OCI-LY3 (cell line): Measurements from ENCODE around the gene TAF4.

Experiments
- H2AFZ ChIP-seq: fragments of 200-600, 300-600 bp; shearing (Covaris generic); 2 replicates; pipeline ENCODE4 v1.6.0; 2014; ENCODE audit warnings: antibody characterized with exemption, low read depth, low read length
- H3K27ac ChIP-seq: fragments of 200-600, 300-600 bp; sonication (generic); 2 replicates; pipeline ENCODE4 v1.5.1; 2014; ENCODE audit warnings: mild to moderate bottlenecking, low read length, moderate library complexity, mixed read lengths
- H3K27me3 ChIP-seq: fragments of 200-600, 300-600 bp; sonication (generic); 2 replicates; pipeline ENCODE4 v1.6.1; 2014; ENCODE audit warnings: low read depth, low read length, mixed read lengths
- H3K36me3 ChIP-seq: fragments of 200-600, 300-600 bp; sonication (generic); replicated peaks from 2 replicates; pipeline ENCODE3; 2014; ENCODE audit warnings: low read depth, low read length, mixed read lengths
- H3K4me1 ChIP-seq: fragments of 300-600, 200-600 bp; sonication (generic); 2 replicates; pipeline ENCODE4 v1.6.1; 2014; ENCODE audit warnings: low read length, mixed read lengths
- H3K4me2 ChIP-seq: fragments of 200-600, 300-600 bp; sonication (generic); 2 replicates; pipeline ENCODE4 v1.6.1; 2014; ENCODE audit warnings: low read length, mixed read lengths
- H3K4me3 ChIP-seq: fragments of 300-600, 200-600 bp; sonication (generic); 2 replicates; pipeline ENCODE4 v1.5.1; 2014; ENCODE audit warnings: antibody characterized with exemption, mild to moderate bottlenecking, low read length, moderate library complexity
- H3K79me2 ChIP-seq: fragments of 300-600, 200-600 bp; shearing (Covaris generic); 2 replicates; pipeline ENCODE4 v1.6.1; 2014; ENCODE audit warnings: mild to moderate bottlenecking, low read length, mixed read lengths
- H3K9ac ChIP-seq: fragments of 300-600, 200-600 bp; shearing (Covaris generic); 2 replicates; pipeline ENCODE4 v1.6.0; 2014; ENCODE audit warnings: mild to moderate bottlenecking, low read length, moderate library complexity
- H3K9me3 ChIP-seq: fragments of 200-600, 300-600 bp; shearing (Covaris generic); 2 replicates; pipeline ENCODE4 v1.6.1; 2014; ENCODE audit warnings: low read length, mixed read lengths; ENCODE audit not compliant: insufficient read depth
- H4K20me1 ChIP-seq: fragments of 200-600, 300-600 bp; sonication (generic); 2 replicates; pipeline ENCODE4 v1.6.1; 2016; ENCODE audit warnings: low read length, mixed read lengths; ENCODE audit not compliant: insufficient read depth
- CTCF ChIP-seq: fragments of 200-600, 300-600 bp; sonication (generic); IDR thresholded peaks from 2 replicates; pipeline ENCODE4 v1.5.1; 2014; ENCODE audit warnings: antibody characterized with exemption, low read length, low read depth
- EZH2phosphoT487 ChIP-seq: fragments of 200-600 bp; shearing (Covaris generic); IDR thresholded peaks from 2 replicates; pipeline ENCODE4 v1.6.1; 2018; ENCODE audit warnings: antibody characterized with exemption, mixed run types, low read depth

TAF4 gene

DNA sequence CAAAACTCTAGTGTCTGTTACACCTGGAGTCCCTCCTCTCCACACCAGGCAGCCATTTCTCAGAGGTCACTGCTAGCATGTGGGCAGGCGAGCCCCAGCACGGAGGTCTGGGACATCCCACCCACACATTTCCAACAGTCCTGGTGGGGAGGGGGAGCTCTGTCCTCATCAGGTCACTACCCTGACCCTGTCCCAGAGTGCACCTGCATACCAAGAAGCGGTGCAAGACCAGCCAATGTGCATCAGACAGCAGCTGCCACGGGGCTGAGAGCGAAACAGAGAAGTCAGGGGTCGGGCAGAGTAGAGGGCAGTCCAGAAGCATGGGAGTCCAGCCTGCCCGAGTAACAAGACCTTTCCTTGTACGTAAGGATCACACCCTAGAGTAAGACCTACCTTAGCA is 71.1 kb downstream of the TAF4 start:
- no peaks in the 10 kb centered on the region for H3K27me3 ChIP-seq
- peaks cover 65% of the 10 kb centered on the region for H3K36me3 ChIP-seq
- no peak overlapping the region for H2AFZ ChIP-seq
- no peak overlapping the region for H3K4me3 ChIP-seq
- H3K9me3 ChIP-seq, result no peaks in the 10 kb centered on the region
- H4K20me1 ChIP-seq, result no peaks in the 10 kb centered on the region
- H3K4me2 ChIP-seq, result no peak overlapping the region
- no peaks in the 10 kb centered on the region for H3K4me1 ChIP-seq
- no peaks in the 10 kb centered on the region for H3K79me2 ChIP-seq
- no peak overlapping the region for H3K9ac ChIP-seq
- TF ChIP-seq EZH2phosphoT487 (no peak), CTCF (no peak)
- no peak overlapping the region for H3K27ac ChIP-seq

DNA sequence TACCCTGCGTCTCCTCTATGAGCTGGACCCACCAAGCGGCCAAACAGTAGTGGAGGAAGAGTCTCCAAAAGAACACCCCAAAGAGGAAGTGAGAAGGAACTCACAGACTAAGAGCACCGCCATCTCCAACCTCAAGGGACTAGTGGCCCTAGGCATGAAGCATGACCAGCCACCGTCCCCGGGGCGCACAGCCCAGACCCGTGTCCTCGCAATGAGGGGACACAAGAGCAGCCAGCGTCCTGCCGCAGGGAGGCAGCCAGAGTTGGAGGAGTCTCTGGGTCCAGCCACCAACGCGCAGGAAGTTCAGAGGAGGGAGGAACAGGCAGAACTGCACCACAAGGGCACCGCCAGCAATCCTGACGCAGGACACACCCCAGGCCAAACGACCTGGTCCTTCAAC is 72.6 kb downstream of the TAF4 start:
- no peaks in the 10 kb centered on the region for H4K20me1 ChIP-seq
- H3K27ac ChIP-seq, result no peak overlapping the region
- no peak for TF ChIP-seq CTCF
- no peak for TF ChIP-seq EZH2phosphoT487
- peaks cover 60% of the 10 kb centered on the region for H3K36me3 ChIP-seq
- H3K27me3 ChIP-seq, result no peaks in the 10 kb centered on the region
- no peaks in the 10 kb centered on the region for H3K4me1 ChIP-seq
- no peak overlapping the region for H3K4me3 ChIP-seq
- no peaks in the 10 kb centered on the region for H3K79me2 ChIP-seq
- no peak overlapping the region for H3K9ac ChIP-seq
- H3K9me3 ChIP-seq, result no peaks in the 10 kb centered on the region
- no peak overlapping the region for H2AFZ ChIP-seq
- no peak overlapping the region for H3K4me2 ChIP-seq

DNA sequence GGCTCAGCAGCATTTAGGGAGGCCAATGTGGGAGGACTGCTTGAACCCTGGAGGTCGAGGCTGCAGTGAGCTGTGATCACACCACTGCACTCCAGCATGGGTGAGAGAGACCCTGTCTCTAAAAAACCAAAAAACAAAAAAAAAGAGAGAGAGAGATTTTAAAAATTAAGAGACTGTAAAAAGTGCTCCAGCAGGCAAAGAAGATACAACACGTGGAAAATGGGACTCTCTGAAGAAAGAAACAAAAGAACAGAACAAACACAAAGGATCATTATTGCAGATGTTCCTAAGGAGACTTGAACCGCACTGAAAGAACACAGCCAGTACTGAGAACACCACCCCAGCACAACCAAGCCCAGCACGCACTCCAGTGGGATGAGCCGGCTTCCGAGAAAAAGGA is 74.2 kb downstream of the TAF4 start:
- Histone ChIP-seq H3K27me3 (no peaks in the 10 kb centered on the region), H3K79me2 (no peaks in the 10 kb centered on the region), H3K4me1 (no peaks in the 10 kb centered on the region), H3K9me3 (no peaks in the 10 kb centered on the region), H3K4me2 (no peak overlapping the region), H3K27ac (no peak overlapping the region), H2AFZ (no peak overlapping the region), H3K9ac (no peak overlapping the region), H3K4me3 (no peak overlapping the region), H4K20me1 (no peaks in the 10 kb centered on the region), H3K36me3 (peaks cover 51% of the 10 kb centered on the region)
- TF ChIP-seq CTCF (no peak), EZH2phosphoT487 (no peak)

GRCh38 chr20:61990484-61990883 is 75.2 kb downstream of the TAF4 start:
- no peak for TF ChIP-seq CTCF
- no peak for TF ChIP-seq EZH2phosphoT487
- H3K4me1 ChIP-seq, result no peaks in the 10 kb centered on the region
- no peaks in the 10 kb centered on the region for H3K9me3 ChIP-seq
- no peak overlapping the region for H3K9ac ChIP-seq
- H3K4me3 ChIP-seq, result no peak overlapping the region
- H3K27me3 ChIP-seq, result no peaks in the 10 kb centered on the region
- no peak overlapping the region for H3K27ac ChIP-seq
- H3K36me3 ChIP-seq, result peaks cover 48% of the 10 kb centered on the region
- no peak overlapping the region for H3K4me2 ChIP-seq
- H3K79me2 ChIP-seq, result no peaks in the 10 kb centered on the region
- no peaks in the 10 kb centered on the region for H4K20me1 ChIP-seq
- H2AFZ ChIP-seq, result no peak overlapping the region
